ENCODE measurements around the gene RALGAPA2.

DNA sequence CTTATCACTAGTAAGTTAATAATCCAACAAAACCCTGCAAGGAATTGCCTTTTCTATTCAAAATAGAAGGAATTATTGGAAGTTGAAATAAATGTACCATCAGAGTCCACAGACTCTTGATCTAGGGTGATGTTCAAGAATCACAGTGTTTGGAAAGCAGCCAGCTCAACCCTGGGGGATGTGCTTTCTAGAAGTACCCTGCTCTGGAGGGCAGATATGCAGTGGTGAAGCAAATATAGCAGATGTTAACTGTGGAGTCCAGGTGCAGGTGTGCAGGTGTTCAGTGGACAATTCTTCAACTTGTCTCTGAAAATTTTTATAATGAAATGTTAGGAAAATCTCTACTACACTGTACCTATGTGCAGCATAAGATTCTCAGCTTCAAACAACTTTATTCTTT lies 353.6 kb downstream of the RALGAPA2 start:
- no peak for TF ChIP-seq CTCF (IDR thresholded peaks at IDR 0.05)
- no peak for TF ChIP-seq POLR2A (IDR thresholded peaks at IDR 0.05)

Data from body of pancreas (tissue), 4 donors.